HG03045 (cell line): Measurements from ENCODE around the gene MST1R.

ENCODE experiments used
- ATAC-seq: cut with Tn5 transposase; IDR thresholded peaks from one replicate; pipeline ENCODE4 v1.9.1; 2021; ENCODE audit warnings: mild to moderate bottlenecking, moderate library complexity; ENCODE audit not compliant: unreplicated experiment

The MST1R gene

DNA sequence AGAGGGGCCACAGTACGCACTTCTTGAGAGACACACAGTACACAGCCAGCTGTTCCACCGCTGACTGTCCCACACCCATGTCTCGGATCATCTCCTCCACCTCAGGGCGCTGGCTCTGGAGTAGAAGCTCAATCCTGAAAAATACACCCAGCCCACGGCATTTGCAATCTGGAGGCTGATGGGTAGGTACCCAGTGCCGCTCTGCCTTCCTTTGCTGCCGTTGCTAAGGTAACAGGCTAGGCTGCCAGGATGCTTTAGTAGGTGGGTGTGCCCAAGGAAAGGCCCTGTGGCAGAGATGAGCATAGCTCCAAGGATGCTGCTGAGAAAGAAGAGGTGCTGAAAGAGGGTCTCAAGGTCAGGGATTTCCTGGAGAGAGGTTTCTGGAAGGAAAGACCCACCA, 61.9 kb downstream of the MST1R start:
- no peak for ATAC-seq

DNA sequence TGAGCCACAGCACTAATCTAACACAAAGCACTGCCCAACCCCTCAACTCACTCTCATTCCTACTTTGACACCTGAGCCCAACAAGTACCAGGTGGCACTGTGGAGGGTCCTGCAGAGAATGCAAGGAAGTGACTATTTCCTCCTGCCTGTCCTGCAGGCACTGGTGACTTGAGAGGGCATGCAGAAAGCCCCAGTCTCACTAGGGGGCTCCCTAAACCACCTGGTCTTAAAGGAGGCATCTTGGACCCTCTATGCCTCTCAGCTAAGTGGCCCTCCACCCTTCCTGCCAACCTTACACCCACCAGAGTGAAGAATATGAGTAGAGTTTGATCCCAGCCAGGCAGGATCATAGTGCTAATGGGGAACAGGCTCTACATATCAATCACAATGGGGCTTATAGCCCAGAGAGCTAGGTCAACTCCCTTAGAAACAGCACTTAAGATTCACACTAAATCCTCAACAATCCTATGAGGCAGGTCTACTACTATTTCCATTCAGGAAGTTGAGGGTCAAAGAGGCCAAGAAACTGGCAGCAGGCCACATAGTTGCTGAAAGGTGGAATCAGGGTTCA, 62.5 kb downstream of the MST1R start:
- no peak for ATAC-seq

GRCh38 chr3:49840388-49840787, 63.3 kb downstream of the MST1R start:
- no peak for ATAC-seq

- ATAC-seq, result no peak
Observed at GRCh38 chr3:49839193-49839809, 64.4 kb downstream of the MST1R start.
